ENCODE data around the gene HCRTR1.
A peak's percentile ranks its signal among the peaks of the same experiment; 100 is the strongest.

The HCRTR1 gene

DNA sequence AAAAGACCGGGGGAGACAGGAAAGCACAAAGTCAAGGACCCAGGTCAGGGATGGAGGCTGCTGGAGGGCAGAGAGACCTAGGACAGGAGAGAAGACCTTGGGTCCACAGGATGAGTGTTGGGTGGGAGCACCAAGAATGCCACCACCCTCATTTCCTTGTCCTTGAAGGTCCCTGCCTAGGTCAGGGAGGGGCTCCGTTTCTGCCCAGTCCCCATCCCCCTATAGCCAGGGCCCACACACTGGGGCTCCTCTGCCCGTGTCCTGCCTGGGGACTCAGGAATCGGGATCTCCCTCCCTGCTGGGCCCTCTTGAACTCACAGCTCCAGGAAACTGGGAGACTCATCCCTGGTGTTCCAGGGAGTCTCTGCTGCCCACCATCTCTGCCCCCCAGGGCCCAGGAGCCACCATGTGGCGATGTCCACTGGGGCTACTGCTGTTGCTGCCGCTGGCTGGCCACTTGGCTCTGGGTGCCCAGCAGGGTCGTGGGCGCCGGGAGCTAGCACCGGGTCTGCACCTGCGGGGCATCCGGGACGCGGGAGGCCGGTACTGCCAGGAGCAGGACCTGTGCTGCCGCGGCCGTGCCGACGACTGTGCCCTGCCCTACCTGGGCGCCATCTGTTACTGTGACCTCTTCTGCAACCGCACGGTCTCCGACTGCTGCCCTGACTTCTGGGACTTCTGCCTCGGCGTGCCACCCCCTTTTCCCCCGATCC is 40.6 kb upstream of the HCRTR1 start:
- no peak for DNase-seq (ENCODE audit: low read depth)
- TF ChIP-seq, protein P1, sequence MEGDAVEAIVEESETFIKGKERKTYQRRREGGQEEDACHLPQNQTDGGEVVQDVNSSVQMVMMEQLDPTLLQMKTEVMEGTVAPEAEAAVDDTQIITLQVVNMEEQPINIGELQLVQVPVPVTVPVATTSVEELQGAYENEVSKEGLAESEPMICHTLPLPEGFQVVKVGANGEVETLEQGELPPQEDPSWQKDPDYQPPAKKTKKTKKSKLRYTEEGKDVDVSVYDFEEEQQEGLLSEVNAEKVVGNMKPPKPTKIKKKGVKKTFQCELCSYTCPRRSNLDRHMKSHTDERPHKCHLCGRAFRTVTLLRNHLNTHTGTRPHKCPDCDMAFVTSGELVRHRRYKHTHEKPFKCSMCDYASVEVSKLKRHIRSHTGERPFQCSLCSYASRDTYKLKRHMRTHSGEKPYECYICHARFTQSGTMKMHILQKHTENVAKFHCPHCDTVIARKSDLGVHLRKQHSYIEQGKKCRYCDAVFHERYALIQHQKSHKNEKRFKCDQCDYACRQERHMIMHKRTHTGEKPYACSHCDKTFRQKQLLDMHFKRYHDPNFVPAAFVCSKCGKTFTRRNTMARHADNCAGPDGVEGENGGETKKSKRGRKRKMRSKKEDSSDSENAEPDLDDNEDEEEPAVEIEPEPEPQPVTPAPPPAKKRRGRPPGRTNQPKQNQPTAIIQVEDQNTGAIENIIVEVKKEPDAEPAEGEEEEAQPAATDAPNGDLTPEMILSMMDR (conservative IDR thresholded peaks at IDR 0.05; ENCODE audit: control insufficient read depth, insufficient read depth, low read depth, low read length): no peak
- no peak overlapping the region for H3K4me3 ChIP-seq (ENCODE audit: control insufficient read depth, low read depth, low read length)

DNA sequence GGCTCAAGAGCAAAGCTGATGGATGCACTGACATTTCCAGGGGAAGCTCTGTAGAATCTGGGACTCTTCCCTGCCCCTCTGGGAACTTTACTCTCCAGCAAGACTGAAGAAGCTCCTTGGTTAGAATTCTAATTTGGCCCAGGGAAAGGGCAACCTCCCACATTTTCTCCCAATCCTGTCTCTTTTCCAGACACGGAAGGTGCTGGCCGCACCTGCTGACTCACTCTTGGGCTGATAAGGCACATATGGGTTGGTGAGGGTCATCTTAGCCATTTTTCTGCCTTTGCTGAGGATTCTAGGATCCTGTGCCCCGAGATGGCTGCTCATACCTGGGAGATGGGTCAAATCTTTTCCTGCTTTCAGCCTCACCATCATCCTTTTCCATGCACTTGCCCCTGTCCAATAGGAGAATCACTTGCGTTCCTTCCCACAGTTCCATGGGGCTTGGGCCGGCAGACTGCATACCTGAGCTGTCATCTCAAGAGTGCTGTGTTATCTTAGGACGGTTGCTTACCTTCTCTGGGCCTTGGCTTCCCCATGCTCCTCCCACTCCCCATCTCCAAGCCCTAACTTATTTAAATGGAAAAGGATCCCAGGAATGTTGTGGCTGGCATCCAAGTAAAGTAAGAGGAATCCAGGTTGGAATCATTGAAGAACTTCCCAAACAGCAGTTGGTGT is 39.8 kb upstream of the HCRTR1 start:
- peak; percentile 21 for DNase-seq (ENCODE audit: low read depth)
- H3K4me3 ChIP-seq (ENCODE audit: control insufficient read depth, low read depth, low read length): no peak overlapping the region
- TF ChIP-seq, protein P1 (conservative IDR thresholded peaks at IDR 0.05; ENCODE audit: control insufficient read depth, insufficient read depth, low read depth, low read length): no peak

DNA sequence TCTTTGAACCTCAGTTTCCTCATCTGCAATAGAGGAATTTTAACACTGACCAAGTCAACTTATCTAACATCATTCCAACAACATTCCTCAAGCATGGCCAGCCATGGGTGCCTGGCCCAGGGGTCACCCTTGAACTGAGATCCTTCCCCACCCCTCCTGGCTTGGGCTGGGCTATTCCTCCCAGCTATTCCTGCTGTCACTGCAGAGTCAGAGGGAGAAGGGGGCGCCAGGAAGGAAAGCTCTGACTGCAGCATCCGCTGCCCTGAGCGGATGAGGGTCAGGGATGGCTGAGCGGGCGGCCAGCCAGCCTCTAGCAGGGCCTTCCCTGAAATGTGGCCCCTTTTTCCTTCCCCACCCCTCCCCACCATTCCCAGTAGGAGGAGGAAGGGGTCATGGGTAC is 38.1 kb upstream of the HCRTR1 start:
- H3K4me3 ChIP-seq (ENCODE audit: control insufficient read depth, low read depth, low read length): no peak overlapping the region
- DNase-seq (ENCODE audit: low read depth): no peak
- TF ChIP-seq, protein P1 (conservative IDR thresholded peaks at IDR 0.05; ENCODE audit: control insufficient read depth, insufficient read depth, low read depth, low read length): no peak

DNA sequence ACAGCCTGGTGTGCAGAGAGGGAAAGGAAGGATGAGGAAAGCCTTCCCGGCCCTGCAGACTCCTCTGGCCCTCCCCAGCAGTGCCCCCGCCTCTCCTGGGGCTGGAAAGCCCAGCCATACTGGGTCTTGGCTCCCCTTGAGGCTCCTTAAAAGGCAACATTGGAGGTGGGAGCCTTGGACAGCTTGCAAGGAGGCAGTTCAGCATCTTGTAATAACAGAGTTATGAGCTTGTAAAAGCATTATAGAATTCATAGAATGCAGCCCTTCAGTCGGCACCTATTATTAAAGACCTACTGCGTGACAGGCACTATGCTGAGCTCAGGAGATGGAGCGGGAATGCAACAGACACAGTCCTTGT is 37.0 kb upstream of the HCRTR1 start:
- H3K4me3 ChIP-seq (ENCODE audit: control insufficient read depth, low read depth, low read length): no peak overlapping the region
- no peak for DNase-seq (ENCODE audit: low read depth)

DNA sequence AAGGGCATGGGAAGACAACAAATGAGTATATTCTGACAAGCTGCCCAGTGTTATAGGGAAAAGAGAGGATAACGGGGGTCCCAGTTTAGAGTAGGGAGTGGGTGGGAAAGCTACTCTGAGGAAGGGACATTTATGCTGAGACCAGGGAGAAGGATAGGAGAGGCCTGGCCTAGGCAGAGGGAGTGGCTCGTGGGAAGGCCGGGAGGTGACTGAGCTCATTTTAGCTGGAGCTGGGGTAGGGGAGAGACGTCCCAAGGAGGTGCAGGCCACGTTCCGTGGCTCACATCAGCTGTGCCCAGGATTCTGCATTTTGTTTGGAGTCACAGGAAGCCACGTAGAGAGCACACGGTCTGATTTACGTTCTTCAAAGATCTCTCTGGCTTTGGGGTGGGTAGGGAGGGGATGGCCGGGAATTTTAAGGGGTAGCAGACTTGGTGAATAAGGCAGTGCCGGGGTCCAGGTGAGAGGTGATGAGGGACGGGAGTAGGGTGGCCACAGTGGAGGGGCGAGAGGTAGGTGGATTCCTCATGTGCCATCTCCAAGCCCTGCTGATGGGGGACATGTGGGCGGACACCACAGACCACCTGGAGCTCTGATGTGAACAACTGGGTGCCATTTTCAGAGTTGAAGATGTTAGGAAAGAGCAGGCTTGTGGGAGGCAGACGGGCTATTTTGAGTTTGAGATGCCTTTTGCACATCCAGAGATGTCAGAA is 36.4 kb upstream of the HCRTR1 start:
- no peak overlapping the region for H3K4me3 ChIP-seq (ENCODE audit: control insufficient read depth, low read depth, low read length)
- TF ChIP-seq, protein P1 (conservative IDR thresholded peaks at IDR 0.05; ENCODE audit: control insufficient read depth, insufficient read depth, low read depth, low read length): no peak
- no peak for DNase-seq (ENCODE audit: low read depth)

More for the DNA sequence above, 37.0 kb upstream of the HCRTR1 start:
- TF ChIP-seq, protein P1 (conservative IDR thresholded peaks at IDR 0.05; ENCODE audit: control insufficient read depth, insufficient read depth, low read depth, low read length): no peak

DNA sequence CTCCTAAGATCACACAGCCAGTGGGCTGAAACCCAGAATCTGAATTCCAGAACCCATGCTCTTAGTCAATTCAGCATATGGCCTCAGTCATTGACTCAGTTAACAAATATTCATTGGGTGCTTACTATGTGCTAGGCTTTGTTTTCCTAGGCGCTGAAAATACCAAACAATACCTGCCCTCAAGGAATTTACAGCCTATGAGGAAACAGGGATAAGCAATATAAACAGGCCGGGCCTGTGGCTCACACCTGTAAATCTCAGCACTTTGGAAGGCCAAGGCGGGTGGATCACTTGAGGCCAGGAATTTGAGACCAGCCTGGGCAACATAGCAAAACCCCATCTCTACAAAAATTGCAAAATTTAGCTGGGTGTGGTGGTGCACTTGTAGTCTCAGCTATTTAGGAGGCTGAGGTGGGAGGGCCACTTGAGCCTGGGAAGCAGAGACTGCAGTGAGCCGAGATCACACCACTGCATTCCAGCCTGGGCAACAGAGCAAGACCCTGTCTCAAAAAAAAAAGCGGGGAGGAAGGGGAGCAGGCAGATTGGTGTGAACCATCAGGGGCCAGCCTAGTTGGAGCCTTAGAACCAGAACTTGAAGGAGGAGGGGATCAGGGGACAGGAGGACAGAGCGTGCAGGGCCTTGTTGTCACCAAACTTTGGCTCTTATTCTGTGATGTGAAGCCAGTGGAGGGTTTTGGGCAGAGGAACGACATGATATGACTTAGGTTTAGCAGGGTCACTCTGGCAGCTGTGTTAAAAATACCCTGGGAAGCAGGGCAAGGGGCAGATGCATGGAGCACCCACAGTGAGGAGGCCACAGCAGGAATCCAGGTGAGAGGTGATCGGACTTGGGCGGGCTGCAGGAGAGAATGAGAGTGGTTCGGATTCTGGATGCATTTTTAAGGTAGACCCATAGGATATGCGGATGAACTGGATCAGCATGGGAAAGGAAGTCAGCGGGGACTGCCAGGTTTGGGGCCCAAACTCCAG is 35.4 kb upstream of the HCRTR1 start:
- TF ChIP-seq, protein P1 (conservative IDR thresholded peaks at IDR 0.05; ENCODE audit: control insufficient read depth, insufficient read depth, low read depth, low read length): no peak
- no peak for DNase-seq (ENCODE audit: low read depth)
- no peak overlapping the region for H3K4me3 ChIP-seq (ENCODE audit: control insufficient read depth, low read depth, low read length)
